Measurements from ENCODE around the gene SHC1.

The SHC1 gene

GRCh38 chr1:154956544-154956941 lies 14.0 kb downstream of the SHC1 start:
- DNase-seq (ENCODE audit: low spot score): no peak

DNA sequence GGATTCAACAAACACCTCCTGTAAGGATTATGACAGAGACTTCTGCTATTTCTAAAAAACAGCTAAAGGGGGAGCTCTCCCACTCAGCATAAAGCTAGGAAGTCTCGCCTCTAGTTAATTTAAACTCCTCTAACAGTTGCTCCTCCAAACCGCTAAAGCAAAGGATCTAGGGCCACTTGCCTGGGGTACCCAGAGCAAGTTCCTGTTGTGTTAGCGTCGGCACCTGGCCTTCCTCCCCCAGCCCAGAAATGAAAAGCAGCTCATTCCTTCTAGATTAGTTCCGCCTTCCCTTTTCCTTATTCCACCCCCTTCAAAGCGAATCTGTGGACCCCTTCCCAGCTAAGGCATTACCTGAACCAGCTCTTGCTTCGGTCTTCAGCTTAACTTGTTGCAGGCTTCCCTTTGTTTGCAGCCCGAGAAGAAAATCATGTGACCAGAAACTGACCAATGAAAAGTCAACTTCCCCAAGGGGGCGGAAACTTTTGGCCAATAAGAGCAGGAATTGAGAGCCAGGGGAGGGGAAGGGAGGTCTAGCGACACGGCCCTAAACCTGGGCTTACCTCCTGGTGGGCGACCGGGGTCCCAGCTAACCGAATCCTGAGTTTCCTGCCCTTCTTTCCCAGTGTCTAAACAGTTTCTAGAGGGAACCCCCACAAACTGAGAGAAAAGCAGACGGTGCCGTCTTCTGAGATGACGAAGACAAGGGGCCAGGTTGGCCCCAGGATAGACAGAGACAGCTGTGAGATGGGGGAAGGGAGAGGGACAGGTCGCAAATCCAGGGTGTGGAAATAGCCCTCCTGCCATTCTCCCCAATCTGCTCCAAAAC lies 14.6 kb downstream of the SHC1 start, which contains the start of gene PBXIP1:
Gene PBXIP1 (minus strand): TSS at position 382 of the 826 bp plus-strand sequence. CDS start 2,378 bp downstream, outside the sequence.
- peak; percentile 94 for DNase-seq (ENCODE audit: low spot score)

- DNase-seq (ENCODE audit: low spot score): peak; percentile 66
Measured at GRCh38 chr1:154955039-154955717, 15.4 kb downstream of the SHC1 start.

GRCh38 chr1:154954541-154954940 lies 16.0 kb downstream of the SHC1 start:
- DNase-seq (ENCODE audit: low spot score): no peak

GRCh38 chr1:154953611-154954038 lies 16.9 kb downstream of the SHC1 start:
- DNase-seq (ENCODE audit: low spot score): no peak

- DNase-seq (ENCODE audit: low spot score): no peak
Measured at GRCh38 chr1:154952664-154953063, 17.9 kb downstream of the SHC1 start.

DNA sequence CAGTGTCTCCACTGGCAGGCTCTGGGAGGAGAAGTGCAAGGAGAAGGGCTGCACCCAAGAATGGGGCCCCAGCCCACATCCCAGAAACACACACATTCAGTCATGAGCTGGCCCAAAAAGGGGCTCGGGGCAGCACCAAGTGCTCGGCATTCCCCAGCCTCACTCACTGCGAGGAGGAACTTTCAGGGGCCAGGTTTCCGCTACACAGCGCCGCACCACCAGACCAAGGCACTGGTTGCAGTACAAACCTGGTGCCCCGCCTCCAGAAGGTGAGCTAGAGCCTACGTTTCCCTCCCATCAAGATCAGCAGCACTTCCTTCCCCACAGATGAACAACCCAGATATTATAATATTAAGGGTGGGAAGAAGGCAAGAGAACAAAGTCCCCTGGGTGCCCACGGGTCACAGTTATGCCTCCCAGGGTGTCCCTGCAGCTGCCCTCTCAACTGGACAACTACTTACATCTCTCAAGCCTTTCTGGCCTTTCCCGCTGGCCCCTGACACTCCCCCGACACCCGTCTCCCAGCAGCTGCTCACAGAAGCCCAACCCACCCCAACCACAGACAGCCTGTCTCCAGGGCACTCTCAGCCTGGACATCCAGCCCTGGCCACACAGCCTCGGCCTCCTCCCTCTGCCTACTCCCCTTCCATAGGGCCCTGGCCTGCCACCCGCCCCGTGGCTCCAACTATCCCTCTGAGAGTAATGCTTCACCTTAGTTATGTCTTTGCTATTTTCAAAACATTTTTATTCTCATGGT lies 18.5 kb downstream of the SHC1 start:
- DNase-seq (ENCODE audit: low spot score): no peak

- no peak for DNase-seq (ENCODE audit: low spot score)
Measured at GRCh38 chr1:154948079-154948478, 22.5 kb downstream of the SHC1 start.

DNA sequence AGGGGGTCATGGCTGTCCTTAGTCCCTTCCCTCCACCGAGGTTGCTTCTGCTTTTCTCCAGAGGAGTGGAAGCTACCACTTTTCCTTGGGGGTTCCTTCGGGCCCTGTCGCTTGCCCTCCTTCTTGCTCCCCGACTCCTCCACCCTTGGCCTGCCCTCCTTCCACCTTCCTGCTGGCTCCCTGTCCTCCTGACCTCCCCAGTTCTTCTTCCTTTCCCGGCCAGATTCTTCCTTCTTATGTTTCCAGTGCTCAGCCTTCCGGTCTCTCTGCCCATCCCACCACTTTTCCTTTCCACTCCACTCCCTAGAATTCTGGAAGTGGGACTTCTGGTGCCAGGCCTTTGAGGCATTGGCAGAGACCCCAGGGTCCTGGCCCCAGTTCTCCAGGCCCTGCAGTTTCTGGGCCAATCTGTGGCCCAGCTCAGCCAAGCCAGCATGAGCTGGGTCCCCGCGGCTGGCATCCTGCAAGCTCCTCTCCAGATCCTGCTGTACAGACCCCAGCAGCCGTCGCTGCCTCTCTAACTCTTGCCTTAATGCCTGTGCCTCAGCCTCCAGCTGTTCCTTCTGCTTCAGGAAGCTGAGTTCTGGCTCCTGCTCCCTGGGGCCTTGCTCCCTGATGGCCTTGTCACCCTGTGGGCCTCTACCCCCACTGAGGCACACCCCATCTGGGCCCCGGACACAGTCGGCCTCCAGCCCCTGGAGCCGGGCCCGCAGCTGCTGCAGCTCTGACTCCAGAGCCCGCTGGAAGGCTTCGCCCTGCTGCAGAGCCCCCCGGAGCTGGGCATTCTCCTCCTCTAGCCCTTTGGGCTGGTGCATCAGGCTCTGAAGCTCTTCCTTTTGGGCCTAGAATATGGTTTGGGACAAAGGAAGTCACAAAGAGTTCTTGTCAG lies 24.3 kb downstream of the SHC1 start:
- no peak for DNase-seq (ENCODE audit: low spot score)

GRCh38 chr1:154945160-154945961 lies 25.2 kb downstream of the SHC1 start:
- no peak for DNase-seq (ENCODE audit: low spot score)

DNA sequence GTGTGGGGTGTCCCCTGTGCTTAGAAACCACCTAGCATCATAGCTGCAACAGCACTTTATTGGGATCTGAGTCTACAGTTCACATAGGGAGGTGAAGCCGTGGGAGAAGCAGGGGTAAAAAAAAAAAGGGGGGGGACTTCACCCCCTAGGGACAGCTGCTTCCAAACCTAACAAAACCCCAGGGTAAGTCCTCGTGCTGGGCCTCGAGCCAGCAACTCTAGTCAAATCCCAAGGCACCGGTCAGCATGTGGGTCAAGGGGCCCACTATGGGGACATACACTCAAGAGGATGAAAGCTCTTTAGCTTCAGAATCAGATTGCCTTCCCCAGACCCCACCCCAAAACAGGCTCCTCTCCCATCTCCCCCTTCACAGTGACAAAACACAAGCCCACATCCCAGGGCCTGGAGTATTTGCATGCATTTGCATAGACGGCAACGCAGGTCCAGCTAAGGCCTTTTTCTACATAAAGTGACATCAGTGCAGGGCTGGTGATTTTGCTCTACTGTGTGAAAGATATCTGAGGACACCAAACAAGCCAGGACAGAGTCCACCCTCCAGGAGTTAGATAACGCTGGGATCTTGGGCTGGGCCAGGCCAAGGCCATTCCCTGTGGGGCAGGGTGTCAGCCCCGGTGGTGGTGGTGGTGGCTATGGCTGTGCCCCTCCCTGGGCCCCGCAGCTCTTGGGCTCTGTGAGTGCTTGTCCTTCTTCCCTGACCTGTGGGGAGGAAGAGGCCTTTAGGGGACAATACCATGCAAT lies 26.0 kb downstream of the SHC1 start:
- no peak for DNase-seq (ENCODE audit: low spot score)

GRCh38 chr1:154943649-154944400 lies 26.7 kb downstream of the SHC1 start:
- DNase-seq (ENCODE audit: low spot score): peak; percentile 62

DNA sequence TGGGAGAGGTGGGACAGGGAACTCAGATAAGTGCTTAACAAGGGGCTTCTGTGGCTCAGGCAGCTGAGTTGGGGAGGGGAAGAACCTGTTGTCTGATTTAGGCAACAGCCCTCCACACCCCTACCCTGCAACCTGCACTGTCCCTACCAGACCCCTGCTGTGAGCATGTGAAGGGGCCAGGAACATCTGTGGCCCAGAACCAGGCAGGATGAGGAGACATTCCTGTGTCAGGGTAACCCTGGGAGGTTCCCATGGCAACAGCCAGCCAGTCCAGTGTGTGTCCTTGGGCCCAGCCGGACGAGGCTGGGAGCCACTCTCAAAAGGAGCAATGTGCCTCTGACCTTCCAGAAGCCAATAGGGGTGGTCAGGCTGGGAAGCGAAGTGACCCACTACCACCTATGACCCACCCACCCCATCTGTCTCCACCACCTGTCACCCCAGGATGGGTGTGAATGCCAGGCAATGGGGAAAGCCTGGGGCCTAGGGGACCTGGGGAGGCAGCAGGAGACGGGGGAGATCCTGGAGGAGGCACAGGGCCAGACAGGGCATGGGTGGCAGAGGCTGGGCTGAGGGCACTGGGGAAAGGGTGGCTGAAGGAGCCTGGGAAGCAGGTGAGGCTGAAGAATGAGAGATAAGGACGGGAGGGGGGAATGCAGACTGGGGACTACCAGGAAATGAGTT lies 29.1 kb downstream of the SHC1 start:
- DNase-seq (ENCODE audit: low spot score): no peak

DNA sequence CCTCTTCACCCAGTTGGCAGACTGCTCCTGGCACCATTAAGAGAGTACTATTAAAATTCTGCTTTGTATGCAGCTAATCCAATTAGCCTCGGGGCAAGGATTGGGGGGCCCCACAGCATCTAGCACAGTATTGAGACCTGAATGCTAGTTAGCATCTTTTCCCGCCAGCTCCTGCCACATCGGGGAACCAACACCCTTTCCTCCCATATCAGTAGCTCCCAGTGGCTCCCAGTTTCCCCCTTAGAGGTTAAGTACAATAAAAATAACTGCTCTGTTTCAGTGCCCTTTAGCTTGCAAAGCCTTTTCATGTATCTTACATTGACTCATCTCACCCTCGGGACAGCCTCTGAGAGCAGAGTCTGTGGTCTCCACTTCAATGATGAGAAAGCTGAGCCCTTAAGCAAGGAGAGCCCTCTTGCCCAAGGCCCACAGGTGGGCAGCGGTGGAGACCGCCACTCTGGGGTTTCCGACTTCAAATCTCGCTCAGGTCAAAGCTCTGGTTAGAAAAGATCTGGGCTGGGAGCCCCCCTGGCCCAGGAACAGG lies 29.8 kb downstream of the SHC1 start:
- DNase-seq (ENCODE audit: low spot score): no peak

DNA sequence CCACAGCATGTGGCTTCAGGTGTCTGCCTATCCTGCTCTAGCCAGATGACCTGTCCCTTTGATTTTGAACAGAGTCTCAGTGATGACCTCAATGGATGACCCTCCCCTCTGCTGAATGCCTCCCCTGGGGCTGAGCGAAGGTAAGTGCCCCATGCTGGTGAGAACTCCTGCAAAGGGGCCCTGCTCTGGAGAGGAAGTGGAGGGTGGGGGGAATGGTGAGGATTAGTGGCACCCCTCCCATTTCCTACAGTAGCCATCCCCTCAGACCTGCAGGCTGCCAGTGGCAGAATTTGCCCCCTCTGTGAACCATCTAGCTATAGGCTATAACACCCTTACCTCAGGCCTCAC lies 30.4 kb downstream of the SHC1 start:
- DNase-seq (ENCODE audit: low spot score): no peak

GRCh38 chr1:154938604-154939399 lies 31.7 kb downstream of the SHC1 start:
- no peak for DNase-seq (ENCODE audit: low spot score)

DNA sequence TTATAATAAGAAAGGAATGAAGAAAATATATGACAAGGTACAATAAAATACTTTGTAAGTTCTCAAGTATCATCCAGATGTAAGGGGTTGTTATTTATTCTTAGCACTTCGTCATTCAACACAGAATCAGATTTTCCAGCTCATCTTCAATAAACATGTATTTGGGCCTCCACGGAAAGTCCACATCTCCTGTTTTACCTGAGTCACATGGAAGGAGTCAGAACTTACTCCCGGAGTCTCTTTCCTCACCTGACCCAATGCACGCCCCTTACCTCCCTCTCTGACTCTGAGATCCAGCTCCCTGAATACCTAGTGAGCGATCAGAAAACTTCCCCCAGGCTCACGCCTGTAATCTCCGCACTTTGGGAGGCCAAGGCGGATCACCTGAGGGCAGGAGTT lies 32.6 kb downstream of the SHC1 start:
- DNase-seq (ENCODE audit: low spot score): no peak

All from AG20443 (cell line).